GM12878 (cell line): ENCODE measurements around the gene EHMT2. TPM values are rescaled to one million over a fixed set of nuclear protein-coding genes. Genes with fewer than 3 reads are reported as not detected.
A peak's percentile ranks its signal among the peaks of the same experiment; 100 is the strongest.

Source experiments
- BACH1 ChIP-seq: fragments of 450-650 bp; IDR thresholded peaks from 2 replicates; pipeline ENCODE4 v1.6.1; 2017; ENCODE audit warnings: mild to moderate bottlenecking, borderline replicate concordance
- CHD1 ChIP-seq: IDR thresholded peaks from 2 replicates; pipeline ENCODE4 v1.6.1; 2012; ENCODE audit warnings: low read depth, low read length, improper control_type of control experiment
- CHD2 ChIP-seq: IDR thresholded peaks from 2 replicates; pipeline ENCODE4 v1.6.1; 2011; ENCODE audit warnings: low read depth, low read length, improper control_type of control experiment, borderline replicate concordance
- DPF2 ChIP-seq: fragments of 450-650 bp; IDR thresholded peaks from 2 replicates; pipeline ENCODE4 v1.6.1; 2017; ENCODE audit warnings: mild to moderate bottlenecking
- ESRRA ChIP-seq: IDR thresholded peaks from 2 replicates; pipeline ENCODE4 v1.6.1; 2012; ENCODE audit warnings: mild to moderate bottlenecking, low read length, improper control_type of control experiment
- FOS ChIP-seq: IDR thresholded peaks from 3 replicates; pipeline ENCODE4 v1.6.1; 2011; ENCODE audit warnings: borderline replicate concordance; ENCODE audit not compliant: insufficient read length; ENCODE audit errors: extremely low read depth
- KDM1A ChIP-seq: fragments of 200-600 bp; sonication (generic); IDR thresholded peaks from 2 replicates; pipeline ENCODE4 v1.6.1; 2016; ENCODE audit warnings: borderline replicate concordance
- LARP7 ChIP-seq: fragments of 450-650 bp; IDR thresholded peaks from 2 replicates; pipeline ENCODE4 v1.6.1; 2017; ENCODE audit warnings: mild to moderate bottlenecking
- MLLT1 ChIP-seq: fragments of 450-650 bp; IDR thresholded peaks from 2 replicates; pipeline ENCODE4 v1.6.1; 2016; ENCODE audit warnings: mild to moderate bottlenecking
- MYC ChIP-seq: IDR thresholded peaks from 2 replicates; pipeline ENCODE4 v1.6.1; 2011; ENCODE audit warnings: mild to moderate bottlenecking, low read length, moderate library complexity, inconsistent platforms; ENCODE audit not compliant: insufficient read depth, insufficient replicate concordance, insufficient read length, severe bottlenecking
- NRF1 ChIP-seq: conservative IDR thresholded peaks from 2 replicates; pipeline ENCODE4 v1.6.1; 2011; ENCODE audit warnings: mild to moderate bottlenecking, low read depth, low read length, improper control_type of control experiment
- PML ChIP-seq: IDR thresholded peaks from 2 replicates; pipeline ENCODE4 v1.6.1; 2012; ENCODE audit warnings: low read length, inconsistent platforms
- POLR2AphosphoS2 ChIP-seq: IDR thresholded peaks from 2 replicates; pipeline ENCODE4 v1.6.1; 2011; ENCODE audit warnings: low read depth, mild to moderate bottlenecking, low read length, improper control_type of control experiment, moderate library complexity
- RELB ChIP-seq: fragments of 450-650 bp; IDR thresholded peaks from 2 replicates; pipeline ENCODE4 v1.6.1; 2017; ENCODE audit warnings: low read depth, mild to moderate bottlenecking, moderate library complexity
- REST ChIP-seq: IDR thresholded peaks from 2 replicates; pipeline ENCODE4 v1.6.1; 2012; ENCODE audit warnings: mild to moderate bottlenecking, low read depth, low read length
- SMARCA5 ChIP-seq: fragments of 450-650 bp; IDR thresholded peaks from 2 replicates; pipeline ENCODE4 v1.6.1; 2017; ENCODE audit warnings: mild to moderate bottlenecking
- SREBF2 ChIP-seq: IDR thresholded peaks from 2 replicates; pipeline ENCODE4 v1.6.1; 2012; ENCODE audit warnings: mild to moderate bottlenecking, low read length
- TBL1XR1 ChIP-seq: IDR thresholded peaks from 2 replicates; pipeline ENCODE4 v1.6.1; 2012; ENCODE audit warnings: low read depth, low read length, improper control_type of control experiment
- YY1 ChIP-seq: IDR thresholded peaks from 2 replicates; pipeline ENCODE4 v1.6.1; 2011; ENCODE audit warnings: low read depth, mild to moderate bottlenecking, low read length
- ZSCAN29 ChIP-seq: fragments of 450-650 bp; IDR thresholded peaks from 2 replicates; pipeline ENCODE4 v1.6.1; 2017; ENCODE audit warnings: mild to moderate bottlenecking, moderate library complexity
- ZZZ3 ChIP-seq: IDR thresholded peaks from 2 replicates; pipeline ENCODE4 v1.6.1; 2011; ENCODE audit warnings: low read depth; ENCODE audit not compliant: control insufficient read depth, insufficient read length
- polyA plus RNA-seq, 11 experiments: library from polyadenylated mRNA; depleted of rRNA in 4 of 11; unstranded in 6 of 11; stranded (reverse) in 5 of 11; fragments of >200 nt; fragmentation: Nextera tagmentation in 4 of 11; fragmentation: Illumina TruSeq in 1 of 11; extraction: Ambion mirVana in 4 of 11; extraction: Trizol in 1 of 11; gene quantifications; 1 replicate in 1 of 11; 2 replicates in 10 of 11; pipeline versions ENCODE4 v1.2.1 to v1.2.3, GENCODE V29; 2011 to 2016; ENCODE audit warnings: inconsistent platforms in 2 of 11, missing spikeins in 2 of 11, low read depth in 1 of 11
- total RNA-seq, 4 experiments: library from RNA; depleted of rRNA in 3 of 4; stranded (reverse); fragments of >200 nt in 3 of 4; fragmentation: Illumina TruSeq in 1 of 4; extraction: Trizol in 1 of 4; gene quantifications; 2 replicates each; pipeline versions ENCODE4 v1.2.1 to v1.2.3, GENCODE V29; 2013 to 2021
- TF ChIP-seq, protein P1 (sequence below): fragments of 450-650 bp; IDR thresholded peaks from 2 replicates; pipeline ENCODE4 v1.6.1; 2018; ENCODE audit warnings: borderline replicate concordance, mild to moderate bottlenecking; ENCODE audit not compliant: partially characterized antibody

Gene EHMT2
- total and polyA plus RNA-seq, 10 of the 15 experiments (the other 5 are each of a cell fraction or from before 2014, with no cell fraction given): 1.7 to 53.2 (median 36.3) TPM

DNA sequence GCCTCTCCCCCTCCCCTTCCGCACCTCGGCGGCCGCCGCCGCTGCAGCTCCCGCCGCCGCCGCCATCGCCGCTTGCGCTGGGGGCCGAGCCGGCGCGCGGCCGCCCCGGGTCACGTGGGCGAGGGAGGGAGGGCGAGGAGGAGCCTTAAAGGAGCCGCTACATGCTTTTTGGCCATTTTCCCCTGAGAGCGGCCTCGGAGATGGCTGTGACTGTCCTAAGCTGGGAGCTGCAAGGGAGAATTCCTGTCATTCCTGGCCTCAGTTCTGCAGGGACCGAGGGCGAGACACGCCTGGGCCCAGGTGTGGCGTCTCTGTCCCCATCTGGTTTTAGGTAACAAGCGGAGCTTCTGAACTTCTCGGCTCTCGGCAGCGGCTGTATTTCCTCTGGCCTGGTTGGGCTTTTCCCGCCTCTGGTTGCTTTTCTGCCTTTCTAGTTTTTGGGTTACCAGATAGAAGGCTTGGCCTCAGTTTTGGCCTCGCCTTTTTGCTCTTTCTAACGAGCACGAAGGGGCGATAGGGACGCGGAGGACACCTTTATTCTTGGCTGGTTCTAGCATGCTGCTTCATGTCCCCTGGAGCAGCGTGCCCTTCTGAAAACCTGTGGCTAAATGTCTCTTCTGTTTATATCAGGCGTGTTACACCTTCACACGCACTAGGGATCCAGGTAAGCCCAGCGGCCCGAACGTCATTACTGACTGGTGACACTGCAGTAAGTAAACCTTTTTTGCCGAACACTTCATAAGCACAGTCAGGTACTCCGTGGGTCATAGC lies at the start of gene EHMT2 (continued):
- TF ChIP-seq REST (no peak), FOS (no peak), KDM1A (no peak), CHD2 (no peak), RELB (peak; percentile 62), MYC (no peak), BACH1 (no peak; the same call in 1 of the 2 replicates), ZSCAN29 (no peak), ZZZ3 (no peak), SREBF2 (no peak), POLR2AphosphoS2 (0 out of 2 replicates have a peak, but pooled peaks have one; percentile 23), MLLT1 (no peak; the same call in 1 of the 2 replicates), DPF2 (no peak), LARP7 (peak; percentile 35; the same call in 1 of the 2 replicates), PML (no peak), YY1 (peak; percentile 90), SMARCA5 (no peak), ESRRA (no peak), TBL1XR1 (no peak), NRF1 (no peak), CHD1 (no peak)
- TF ChIP-seq, protein P1, sequence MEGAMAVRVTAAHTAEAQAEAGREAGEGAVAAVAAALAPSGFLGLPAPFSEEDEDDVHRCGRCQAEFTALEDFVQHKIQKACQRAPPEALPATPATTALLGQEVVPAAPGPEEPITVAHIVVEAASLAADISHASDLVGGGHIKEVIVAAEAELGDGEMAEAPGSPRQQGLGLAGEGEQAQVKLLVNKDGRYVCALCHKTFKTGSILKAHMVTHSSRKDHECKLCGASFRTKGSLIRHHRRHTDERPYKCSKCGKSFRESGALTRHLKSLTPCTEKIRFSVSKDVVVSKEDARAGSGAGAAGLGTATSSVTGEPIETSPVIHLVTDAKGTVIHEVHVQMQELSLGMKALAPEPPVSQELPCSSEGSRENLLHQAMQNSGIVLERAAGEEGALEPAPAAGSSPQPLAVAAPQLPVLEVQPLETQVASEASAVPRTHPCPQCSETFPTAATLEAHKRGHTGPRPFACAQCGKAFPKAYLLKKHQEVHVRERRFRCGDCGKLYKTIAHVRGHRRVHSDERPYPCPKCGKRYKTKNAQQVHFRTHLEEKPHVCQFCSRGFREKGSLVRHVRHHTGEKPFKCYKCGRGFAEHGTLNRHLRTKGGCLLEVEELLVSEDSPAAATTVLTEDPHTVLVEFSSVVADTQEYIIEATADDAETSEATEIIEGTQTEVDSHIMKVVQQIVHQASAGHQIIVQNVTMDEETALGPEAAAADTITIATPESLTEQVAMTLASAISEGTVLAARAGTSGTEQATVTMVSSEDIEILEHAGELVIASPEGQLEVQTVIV: no peak
